Epidermal melanocyte (primary cell): Measurements from ENCODE around the gene MYOZ3.

Source experiments
- DNase-seq: peaks from one replicate; pipeline ENCODE4 v3.0.0; 2011; ENCODE audit warnings: low spot score; ENCODE audit not compliant: insufficient read length

The MYOZ3 gene

GRCh38 chr5:150626853-150627276 lies 34.2 kb upstream of the MYOZ3 start:
- no peak for DNase-seq

GRCh38 chr5:150627731-150628545 lies 33.1 kb upstream of the MYOZ3 start:
- DNase-seq = no peak

GRCh38 chr5:150628936-150629485 lies 32.0 kb upstream of the MYOZ3 start:
- DNase-seq = no peak

- DNase-seq = no peak
Observed at GRCh38 chr5:150630016-150630415, 31.0 kb upstream of the MYOZ3 start.

GRCh38 chr5:150630461-150631325 lies 30.4 kb upstream of the MYOZ3 start:
- no peak for DNase-seq

GRCh38 chr5:150631326-150631701 lies 29.7 kb upstream of the MYOZ3 start:
- no peak for DNase-seq

GRCh38 chr5:150632305-150633160 lies 28.5 kb upstream of the MYOZ3 start:
- no peak for DNase-seq

- DNase-seq = no peak
Observed at GRCh38 chr5:150633429-150633828, 27.6 kb upstream of the MYOZ3 start.

- no peak for DNase-seq
Observed at GRCh38 chr5:150636391-150637244, 24.4 kb upstream of the MYOZ3 start.

- peak; percentile 64 for DNase-seq
Observed at GRCh38 chr5:150637245-150638052, 23.6 kb upstream of the MYOZ3 start.

GRCh38 chr5:150638053-150638444 lies 23.0 kb upstream of the MYOZ3 start:
- DNase-seq = no peak

- DNase-seq = no peak
Observed at GRCh38 chr5:150638488-150639376, 22.3 kb upstream of the MYOZ3 start.

GRCh38 chr5:150639377-150639692 lies 21.7 kb upstream of the MYOZ3 start:
- DNase-seq = no peak

GRCh38 chr5:150639751-150640150 lies 21.3 kb upstream of the MYOZ3 start:
- no peak for DNase-seq

GRCh38 chr5:150640311-150641005 lies 20.6 kb upstream of the MYOZ3 start, which contains the start of gene SYNPO:
SYNPO (plus strand) TSS chr5:150640660; CDS start chr5:150648276, 7,616 bp downstream.
- no peak for DNase-seq

- DNase-seq = no peak
Observed at GRCh38 chr5:150641006-150641570, 20.0 kb upstream of the MYOZ3 start.

GRCh38 chr5:150641824-150642566 lies 19.1 kb upstream of the MYOZ3 start:
- no peak for DNase-seq
